HG03097 (cell line): ENCODE data around the gene UHRF2.
"Not testable (repeated sequence)": the region's sequence is repeated elsewhere in the genome, so short reads cannot be mapped to it uniquely, and the experiment has no call there.

ENCODE experiments used
- ATAC-seq: cut with Tn5 transposase; IDR thresholded peaks from one replicate; pipeline ENCODE4 v1.9.1; 2021; ENCODE audit not compliant: unreplicated experiment, low FRiP score

The UHRF2 gene

GRCh38 chr9:6426117-6426516 lies 13.1 kb downstream of the UHRF2 start:
- ATAC-seq: no peak

GRCh38 chr9:6428940-6429889 lies 16.2 kb downstream of the UHRF2 start:
- peak; percentile 92 for ATAC-seq

- ATAC-seq: no peak
Measured at GRCh38 chr9:6431038-6431437, 18.0 kb downstream of the UHRF2 start.

GRCh38 chr9:6433410-6433809 lies 20.4 kb downstream of the UHRF2 start:
- ATAC-seq: no peak

GRCh38 chr9:6439051-6439703 lies 26.2 kb downstream of the UHRF2 start:
- ATAC-seq: no peak

- no peak for ATAC-seq
Measured at GRCh38 chr9:6440405-6440804, 27.4 kb downstream of the UHRF2 start.

GRCh38 chr9:6441269-6441668 lies 28.3 kb downstream of the UHRF2 start:
- ATAC-seq: no peak

GRCh38 chr9:6443661-6444060 lies 30.7 kb downstream of the UHRF2 start:
- ATAC-seq: no peak

GRCh38 chr9:6444128-6444527 lies 31.1 kb downstream of the UHRF2 start:
- no peak for ATAC-seq

- no peak for ATAC-seq
Measured at GRCh38 chr9:6449086-6449485, 36.1 kb downstream of the UHRF2 start.

- no peak for ATAC-seq
Measured at GRCh38 chr9:6449645-6450044, 36.6 kb downstream of the UHRF2 start.

- ATAC-seq: no peak
Measured at GRCh38 chr9:6450641-6451375, 37.8 kb downstream of the UHRF2 start.

- ATAC-seq: not testable (repeated sequence)
Measured at GRCh38 chr9:6455292-6455691, 42.3 kb downstream of the UHRF2 start.

GRCh38 chr9:6458704-6459103 lies 45.7 kb downstream of the UHRF2 start:
- ATAC-seq: not testable (repeated sequence)

- ATAC-seq: no peak
Measured at GRCh38 chr9:6459718-6460117, 46.7 kb downstream of the UHRF2 start.

- peak; percentile 57 for ATAC-seq
Measured at GRCh38 chr9:6460189-6460768, 47.3 kb downstream of the UHRF2 start.

- no peak for ATAC-seq
Measured at GRCh38 chr9:6461619-6462018, 48.6 kb downstream of the UHRF2 start.

- ATAC-seq: no peak
Measured at GRCh38 chr9:6467006-6467625, 54.1 kb downstream of the UHRF2 start.

GRCh38 chr9:6471231-6471850 lies 58.3 kb downstream of the UHRF2 start:
- no peak for ATAC-seq

GRCh38 chr9:6473151-6473550 lies 60.2 kb downstream of the UHRF2 start:
- no peak for ATAC-seq
